ENCODE data around the gene PTPRD. TPM values are rescaled to one million over a fixed set of nuclear protein-coding genes. Genes with fewer than 3 reads are reported as not detected.

PTPRD gene
- total and polyA plus RNA-seq, 10 donors: 0.08 to 11.7 (median 2.9) TPM

DNA sequence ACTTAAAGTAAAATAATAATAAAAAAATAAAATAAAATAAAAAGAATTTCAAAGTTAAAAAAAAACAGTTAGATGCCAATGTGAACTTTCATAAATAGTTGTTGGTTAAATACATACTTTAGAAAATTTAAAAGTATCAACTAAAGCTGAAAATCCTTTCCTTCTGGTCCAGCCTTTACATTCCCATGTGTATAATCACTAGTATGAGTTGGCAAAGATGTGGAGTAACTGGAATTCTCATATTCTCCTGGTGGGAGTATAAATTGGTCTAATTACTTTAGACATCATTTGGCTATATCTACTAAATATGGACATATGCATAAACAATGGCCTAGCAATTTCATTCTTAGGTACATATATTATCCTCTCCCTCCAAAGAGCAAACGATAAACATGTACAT is 619.9 kb downstream of the PTPRD start:
- TF ChIP-seq POLR2A (IDR thresholded peaks at IDR 0.05) (no peak), CTCF (IDR thresholded peaks at IDR 0.05 in 8 of 11, conservative IDR thresholded peaks at IDR 0.05 in 3 of 11) (no peak), POLR2AphosphoS5 (IDR thresholded peaks at IDR 0.05) (no peak)

GRCh38 chr9:9973062-9973461 is 639.7 kb downstream of the PTPRD start:
- no peak for DNase-seq
- intact Hi-C loops (cut with DNase I; ENCODE audit: low total_unique reads): no loop called here
- Histone ChIP-seq H3K4me1 (no peaks in the 10 kb centered on the region), H3K36me3 (no peaks in the 10 kb centered on the region), H3K27ac (no peak overlapping the region), H3K9me3 (no peaks in the 10 kb centered on the region), H3K27me3 (replicated peaks in 1 of 7) (no peaks in the 10 kb centered on the region), H3K4me3 (no peak overlapping the region)
- TF ChIP-seq POLR2AphosphoS5 (IDR thresholded peaks at IDR 0.05) (no peak), CTCF (IDR thresholded peaks at IDR 0.05 in 8 of 11, conservative IDR thresholded peaks at IDR 0.05 in 3 of 11) (no peak), POLR2A (IDR thresholded peaks at IDR 0.05) (no peak)
- WGBS, 5 donors: 88 to 94% (median 90%) methylated on average over 6 of the region's 6 CpGs

More for the DNA sequence above, 619.9 kb downstream of the PTPRD start:
- intact Hi-C loops (cut with DNase I; ENCODE audit: low total_unique reads): no loop called here
- Histone ChIP-seq H3K27ac (no peak overlapping the region), H3K36me3 (no peaks in the 10 kb centered on the region), H3K4me3 (no peak overlapping the region), H3K9me3 (peaks cover 0 to 19% (median 7%) of the 10 kb centered on the region in 8 donors), H3K4me1 (no peaks in the 10 kb centered on the region), H3K27me3 (replicated peaks in 1 of 7) (no peaks in the 10 kb centered on the region)
- WGBS, 5 donors: 84 to 97% (median 88%) methylated on average over 1 of the region's 1 CpG
- no peak for DNase-seq

DNA sequence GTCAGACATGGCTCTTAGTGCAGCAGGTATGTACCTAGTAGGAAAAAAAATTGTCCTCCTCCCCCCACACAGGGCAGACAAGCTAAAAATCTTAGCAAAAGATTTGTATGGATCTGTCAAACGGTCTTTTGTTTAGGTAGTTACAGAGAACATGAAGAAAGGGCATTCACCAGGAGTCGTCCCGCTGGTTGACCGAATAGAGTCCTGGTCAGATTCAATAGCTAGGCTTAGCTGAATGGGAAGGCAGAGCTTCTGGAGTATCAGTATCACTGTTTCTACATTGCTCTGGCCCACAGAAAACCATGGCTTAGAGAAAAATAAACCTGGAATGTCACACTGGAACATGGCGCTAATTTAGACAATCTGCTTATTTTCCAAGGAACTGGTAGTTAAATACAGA is 642.3 kb downstream of the PTPRD start:
- no peaks in the 10 kb centered on the region for H3K27me3 ChIP-seq (replicated peaks in 1 of 7)
- H3K4me3 ChIP-seq: no peak overlapping the region
- WGBS, 5 donors: 88 to 95% (median 93%) methylated on average over 5 of the region's 5 CpGs
- intact Hi-C loops (cut with DNase I; ENCODE audit: low total_unique reads): no loop called here
- TF ChIP-seq POLR2AphosphoS5 (IDR thresholded peaks at IDR 0.05) (no peak), POLR2A (IDR thresholded peaks at IDR 0.05) (no peak), CTCF (IDR thresholded peaks at IDR 0.05 in 8 of 11, conservative IDR thresholded peaks at IDR 0.05 in 3 of 11) (no peak)
- H3K27ac ChIP-seq: no peak overlapping the region
- H3K36me3 ChIP-seq: no peaks in the 10 kb centered on the region
- H3K9me3 ChIP-seq: no peaks in the 10 kb centered on the region
- H3K4me1 ChIP-seq: no peaks in the 10 kb centered on the region
- no peak for DNase-seq

- Histone ChIP-seq H3K36me3 (no peaks in the 10 kb centered on the region), H3K9me3 (no peaks in the 10 kb centered on the region), H3K4me3 (no peak overlapping the region), H3K27me3 (replicated peaks in 1 of 7) (no peaks in the 10 kb centered on the region), H3K4me1 (no peaks in the 10 kb centered on the region), H3K27ac (no peak overlapping the region)
- TF ChIP-seq CTCF (IDR thresholded peaks at IDR 0.05 in 8 of 11, conservative IDR thresholded peaks at IDR 0.05 in 3 of 11) (no peak), POLR2AphosphoS5 (IDR thresholded peaks at IDR 0.05) (no peak), POLR2A (IDR thresholded peaks at IDR 0.05) (no peak)
- intact Hi-C loops (cut with DNase I; ENCODE audit: low total_unique reads): no loop called here
- no peak for DNase-seq
- 62 to 80% (median 74%) methylated on average over 3 of the region's 3 CpGs for WGBS, 5 donors
Measured at GRCh38 chr9:9963841-9964240, 649.0 kb downstream of the PTPRD start.
